Gastrocnemius medialis (tissue), 4 donors: Measurements from ENCODE around the gene NFAT5.

ENCODE experiments used
- CTCF ChIP-seq, 5 experiments: fragments of 450-650 bp in 3 of 5; fragments of 200-600 bp in 2 of 5; sonication (generic) in 2 of 5; IDR thresholded peaks in 4 of 5; conservative IDR thresholded peaks in 1 of 5; 1 replicate in 4 of 5; 2 replicates in 1 of 5; pipeline ENCODE4 v1.5.1; 2016 to 2019; ENCODE audit warnings: antibody characterized with exemption in 5 of 5, mild to moderate bottlenecking in 3 of 5, moderate library complexity in 3 of 5
- POLR2A ChIP-seq, 2 donors: fragments of 450-650 bp; IDR thresholded peaks; one replicate each; pipeline ENCODE4 v1.6.1; 2017; ENCODE audit warnings: antibody characterized with exemption in 2 of 2, mild to moderate bottlenecking in 2 of 2, moderate library complexity in 2 of 2

GRCh38 chr16:69724981-69725479 lies 159.3 kb downstream of the NFAT5 start:
- no peak for TF ChIP-seq POLR2A (IDR thresholded peaks at IDR 0.05)
- no peak for TF ChIP-seq CTCF (IDR thresholded peaks at IDR 0.05 in 4 of 5, conservative IDR thresholded peaks at IDR 0.05 in 1 of 5)
